Prostate gland (tissue), 2 donors: Measurements from ENCODE around the gene DMRT2. TPM values are rescaled to one million over a fixed set of nuclear protein-coding genes. Genes with fewer than 3 reads are reported as not detected.

Experiments
- DNase-seq: peaks from one replicate; pipeline ENCODE4 v3.0.0-alpha.2; 2019; ENCODE audit warnings: low spot score
- H3K27ac ChIP-seq, 2 donors: fragments of 200-600 bp; sonication (generic); 2 replicates each; pipeline ENCODE4 v1.5.1; 2017 to 2019
- H3K27me3 ChIP-seq: fragments of 200-600 bp; sonication (generic); replicated peaks from 2 replicates; pipeline ENCODE4 v1.5.1; 2019; ENCODE audit not compliant: insufficient read depth
- H3K36me3 ChIP-seq, 2 donors: fragments of 200-600 bp; sonication (generic); 1 replicate in 1 of 2; 2 replicates in 1 of 2; pipeline versions ENCODE4 v1.5.1 to v1.8.1; 2017 to 2019
- H3K4me1 ChIP-seq: fragments of 200-600 bp; sonication (generic); replicated peaks from 2 replicates; pipeline ENCODE4 v1.5.1; 2019
- H3K4me3 ChIP-seq, 2 donors: fragments of 200-600 bp; sonication (generic); 2 replicates each; pipeline ENCODE4 v1.5.1; 2017 to 2019
- H3K9me3 ChIP-seq: fragments of 200-600 bp; sonication (generic); 2 replicates; pipeline ENCODE4 v1.5.1; 2017
- POLR2A ChIP-seq: fragments of 450-650 bp; IDR thresholded peaks from one replicate; pipeline ENCODE4 v1.6.1; 2016; ENCODE audit warnings: antibody characterized with exemption, mild to moderate bottlenecking
- POLR2AphosphoS5 ChIP-seq: sonication (generic); formaldehyde crosslinking; IDR thresholded peaks from one replicate; pipeline ENCODE4 v1.6.1; 2017; ENCODE audit warnings: antibody characterized with exemption
- WGBS: methylation state at CpG from one replicate; pipeline ENCODE4 v1.1.5; 2018; 5-methylcytosine and 5-hydroxymethylcytosine counted together
- intact Hi-C: fragments of 100-400 bp; cut with DNase I; formaldehyde crosslinking; loops from one replicate; pipeline ENCODE4 v1.14.2; 2022
- total RNA-seq, 2 donors: library from RNA; depleted of rRNA; stranded (reverse); fragments of >200 nt; gene quantifications; one replicate each; pipeline ENCODE4 v1.1.0, GENCODE V29; 2016
- TF ChIP-seq, protein P1 (sequence below), 4 experiments: fragments of 200-600 bp in 2 of 4; fragments of 450-650 bp in 2 of 4; sonication (generic) in 2 of 4; IDR thresholded peaks; 1 replicate in 3 of 4; 2 replicates in 1 of 4; pipeline ENCODE4 v1.5.1; 2016 to 2019; ENCODE audit warnings: antibody characterized with exemption in 4 of 4, mild to moderate bottlenecking in 2 of 4, moderate library complexity in 2 of 4

Gene DMRT2
- total RNA-seq, 2 donors from 2014 or later: 0.64 to 0.74 TPM

DNA sequence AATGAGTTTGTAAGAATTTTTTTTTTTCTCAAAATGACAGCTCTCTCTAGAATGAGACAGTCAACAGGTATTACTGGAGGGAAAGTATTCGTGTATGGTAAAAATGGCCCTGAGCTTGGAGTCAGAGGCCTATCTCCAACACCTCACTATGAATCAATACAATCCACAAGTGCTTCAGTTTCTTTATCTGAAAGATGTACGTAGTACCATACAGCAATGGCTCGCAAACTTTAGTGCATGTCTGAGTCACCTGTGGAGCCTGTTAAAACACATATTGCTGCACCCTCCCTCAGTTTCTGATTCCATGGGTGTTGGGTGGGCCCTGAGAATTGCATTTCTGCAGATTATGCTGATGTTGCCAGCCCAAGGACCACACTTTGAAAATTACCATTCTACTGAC lies 44.6 kb downstream of the DMRT2 start:
- TF ChIP-seq, protein P1, sequence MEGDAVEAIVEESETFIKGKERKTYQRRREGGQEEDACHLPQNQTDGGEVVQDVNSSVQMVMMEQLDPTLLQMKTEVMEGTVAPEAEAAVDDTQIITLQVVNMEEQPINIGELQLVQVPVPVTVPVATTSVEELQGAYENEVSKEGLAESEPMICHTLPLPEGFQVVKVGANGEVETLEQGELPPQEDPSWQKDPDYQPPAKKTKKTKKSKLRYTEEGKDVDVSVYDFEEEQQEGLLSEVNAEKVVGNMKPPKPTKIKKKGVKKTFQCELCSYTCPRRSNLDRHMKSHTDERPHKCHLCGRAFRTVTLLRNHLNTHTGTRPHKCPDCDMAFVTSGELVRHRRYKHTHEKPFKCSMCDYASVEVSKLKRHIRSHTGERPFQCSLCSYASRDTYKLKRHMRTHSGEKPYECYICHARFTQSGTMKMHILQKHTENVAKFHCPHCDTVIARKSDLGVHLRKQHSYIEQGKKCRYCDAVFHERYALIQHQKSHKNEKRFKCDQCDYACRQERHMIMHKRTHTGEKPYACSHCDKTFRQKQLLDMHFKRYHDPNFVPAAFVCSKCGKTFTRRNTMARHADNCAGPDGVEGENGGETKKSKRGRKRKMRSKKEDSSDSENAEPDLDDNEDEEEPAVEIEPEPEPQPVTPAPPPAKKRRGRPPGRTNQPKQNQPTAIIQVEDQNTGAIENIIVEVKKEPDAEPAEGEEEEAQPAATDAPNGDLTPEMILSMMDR (IDR thresholded peaks at IDR 0.05): no peak
- TF ChIP-seq POLR2A: no peak
- TF ChIP-seq POLR2AphosphoS5: no peak
- Histone ChIP-seq H3K9me3 (no peaks in the 10 kb centered on the region), H3K27me3 (no peaks in the 10 kb centered on the region), H3K27ac (no peak overlapping the region), H3K36me3 (no peaks in the 10 kb centered on the region), H3K4me3 (no peak overlapping the region), H3K4me1 (no peaks in the 10 kb centered on the region)
- intact Hi-C loops: no loop called here
- WGBS: 76% methylated on average over 3 of the region's 3 CpGs
- no peak for DNase-seq

DNA sequence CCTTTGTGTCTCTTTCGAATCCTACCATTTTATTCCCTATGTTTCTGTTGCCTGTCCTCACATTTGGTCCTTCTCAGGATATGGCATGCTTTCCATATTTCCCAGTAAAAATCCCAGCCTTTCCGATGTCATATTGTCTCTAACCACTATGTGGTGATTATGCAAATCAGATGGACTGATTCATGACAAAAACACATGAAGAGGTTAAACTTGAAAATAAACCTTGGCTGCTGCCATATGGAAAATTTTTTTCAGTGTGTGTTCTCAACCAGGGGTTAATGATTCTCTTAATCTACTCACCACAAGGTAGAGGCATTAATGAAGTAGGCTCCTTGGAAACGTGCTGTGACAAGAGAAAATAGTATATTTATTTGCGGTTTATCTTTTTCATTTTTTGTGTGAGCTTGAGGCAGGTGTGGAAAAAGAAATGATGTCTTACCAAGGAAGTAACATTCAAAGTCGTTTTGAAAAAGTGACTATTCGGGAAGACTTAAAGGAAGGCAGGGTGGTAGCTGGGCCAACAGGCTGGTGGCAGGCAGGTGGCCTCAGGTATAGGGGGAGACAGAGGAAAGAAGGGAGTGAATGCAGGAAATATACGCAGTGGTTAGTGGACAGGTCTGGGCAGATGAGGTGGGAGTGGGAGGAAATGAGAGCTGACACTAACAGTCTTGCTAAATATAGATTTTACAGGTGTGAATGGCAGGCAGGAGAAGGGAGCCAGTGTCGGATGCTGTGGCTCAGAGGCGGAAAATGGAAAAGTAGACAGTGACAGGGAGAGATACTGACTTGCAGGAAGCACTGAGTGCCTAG lies 46.2 kb downstream of the DMRT2 start:
- no peaks in the 10 kb centered on the region for H3K36me3 ChIP-seq
- no peaks in the 10 kb centered on the region for H3K27me3 ChIP-seq
- H3K4me1 ChIP-seq: no peaks in the 10 kb centered on the region
- intact Hi-C loops: no loop called here
- no peaks in the 10 kb centered on the region for H3K9me3 ChIP-seq
- TF ChIP-seq, protein P1 (IDR thresholded peaks at IDR 0.05): no peak
- TF ChIP-seq POLR2A: no peak
- TF ChIP-seq POLR2AphosphoS5: no peak
- 46% methylated on average over 9 of the region's 9 CpGs for WGBS
- no peak overlapping the region for H3K4me3 ChIP-seq
- no peak for DNase-seq
- no peak overlapping the region for H3K27ac ChIP-seq

DNA sequence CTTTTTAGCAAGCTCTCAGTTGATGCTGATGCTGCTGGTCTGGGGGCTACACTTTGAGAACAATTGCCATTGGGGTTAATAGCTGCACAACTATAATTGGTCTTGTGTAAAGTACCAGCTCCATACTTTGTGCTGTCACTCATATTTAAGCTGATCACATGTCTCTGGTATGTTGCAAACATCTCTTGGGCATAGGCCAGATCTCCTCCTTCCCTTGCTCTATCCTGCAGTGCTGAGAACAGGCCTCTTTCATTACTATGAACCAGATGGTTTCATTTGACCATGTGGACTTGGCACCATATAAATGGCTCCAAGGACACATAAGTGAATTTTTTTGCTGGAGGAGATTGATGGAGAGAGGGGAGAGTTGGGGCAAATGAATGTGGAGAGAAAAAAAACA lies 48.4 kb downstream of the DMRT2 start:
- no peak for DNase-seq
- no peaks in the 10 kb centered on the region for H3K36me3 ChIP-seq
- H3K27me3 ChIP-seq: no peaks in the 10 kb centered on the region
- no peaks in the 10 kb centered on the region for H3K4me1 ChIP-seq
- no peaks in the 10 kb centered on the region for H3K9me3 ChIP-seq
- TF ChIP-seq, protein P1 (IDR thresholded peaks at IDR 0.05): no peak
- H3K27ac ChIP-seq: no peak overlapping the region
- H3K4me3 ChIP-seq: no peak overlapping the region
- intact Hi-C loops: no loop called here

DNA sequence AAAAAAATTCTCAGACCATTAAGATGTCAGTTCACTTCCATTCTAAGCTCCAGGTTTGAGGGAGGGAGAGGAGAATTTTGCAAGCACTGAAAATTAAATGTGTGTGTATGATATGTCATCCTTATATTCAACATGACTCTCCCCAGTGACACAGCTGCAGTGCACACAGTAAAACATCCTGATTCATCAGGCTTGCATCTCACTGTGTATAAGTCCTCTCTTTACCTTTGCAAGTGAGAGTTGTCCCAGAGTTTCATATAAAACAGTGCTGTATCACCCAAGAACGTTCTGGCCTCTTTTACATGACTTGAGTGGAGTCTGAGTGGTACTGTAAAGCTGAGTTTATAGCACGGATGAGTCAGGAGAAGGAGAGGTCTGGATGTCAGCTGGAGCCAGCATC lies 50.0 kb downstream of the DMRT2 start:
- H3K4me3 ChIP-seq: no peak overlapping the region
- no peaks in the 10 kb centered on the region for H3K9me3 ChIP-seq
- no peaks in the 10 kb centered on the region for H3K27me3 ChIP-seq
- intact Hi-C loops: no loop called here
- 55% methylated on average over 2 of the region's 2 CpGs for WGBS
- TF ChIP-seq POLR2AphosphoS5 (no peak), POLR2A (no peak)
- TF ChIP-seq, protein P1 (IDR thresholded peaks at IDR 0.05): no peak
- H3K4me1 ChIP-seq: no peaks in the 10 kb centered on the region
- no peaks in the 10 kb centered on the region for H3K36me3 ChIP-seq
- DNase-seq: no peak
- no peak overlapping the region for H3K27ac ChIP-seq

DNA sequence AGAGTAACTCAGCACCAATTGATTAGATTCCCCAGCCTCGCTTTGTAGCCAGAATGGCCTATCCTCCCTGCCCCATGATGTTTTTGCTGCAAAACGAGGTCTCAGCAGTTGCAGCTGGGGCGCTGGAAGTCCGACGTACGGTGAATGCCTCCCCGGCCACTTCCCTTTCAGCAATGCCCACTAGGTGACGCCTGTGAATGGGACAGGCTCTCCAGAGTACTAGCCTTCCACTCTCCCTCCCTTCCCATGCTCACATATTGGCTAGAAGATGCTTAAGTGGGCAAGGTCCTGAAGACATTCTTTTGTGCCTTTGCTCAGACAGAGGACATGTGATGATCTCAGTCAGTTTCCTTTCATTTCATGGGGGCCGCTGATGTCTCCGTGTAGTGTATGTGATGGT lies 50.8 kb downstream of the DMRT2 start:
- H3K4me1 ChIP-seq: no peaks in the 10 kb centered on the region
- intact Hi-C loops: no loop called here
- no peak overlapping the region for H3K27ac ChIP-seq
- no peak overlapping the region for H3K4me3 ChIP-seq
- DNase-seq: peak; percentile 5
- 26% methylated on average over 10 of the region's 10 CpGs for WGBS
- H3K27me3 ChIP-seq: no peaks in the 10 kb centered on the region
- H3K36me3 ChIP-seq: no peaks in the 10 kb centered on the region
- TF ChIP-seq POLR2AphosphoS5 (no peak), POLR2A (no peak)
- TF ChIP-seq, protein P1 (IDR thresholded peaks at IDR 0.05): peak in 3 of 4 experiments; percentile 18 to 49 (median 39)
- H3K9me3 ChIP-seq: no peaks in the 10 kb centered on the region
